Liver (tissue), 9 donors: ENCODE data around the gene FUT7. TPM values are rescaled to one million over a fixed set of nuclear protein-coding genes. Genes with fewer than 3 reads are reported as not detected.

Source experiments
- DNase-seq: peaks from one replicate; pipeline ENCODE4 v3.0.0-alpha.2; 2017; ENCODE audit warnings: low spot score
- H3K27ac ChIP-seq, 2 donors: one replicate each; pipeline ENCODE4 v1.7.0; 2013; ENCODE audit warnings: inconsistent platforms in 2 of 2, low read length in 2 of 2, control low read depth in 1 of 2, low read depth in 1 of 2, mild to moderate bottlenecking in 1 of 2
- H3K27me3 ChIP-seq, 4 donors: one replicate each; pipeline versions ENCODE4 v1.6.1 to v1.7.0; 2013; ENCODE audit warnings: low read length in 3 of 4, inconsistent platforms in 1 of 4, mild to moderate bottlenecking in 1 of 4, moderate library complexity in 1 of 4; ENCODE audit not compliant: control insufficient read depth in 4 of 4, insufficient read depth in 4 of 4
- H3K36me3 ChIP-seq, 4 donors: one replicate each; pipeline versions ENCODE4 v1.6.1 to v1.7.0; 2013; ENCODE audit warnings: low read length in 3 of 4, mild to moderate bottlenecking in 3 of 4, low read depth in 1 of 4, moderate library complexity in 1 of 4; ENCODE audit not compliant: control insufficient read depth in 4 of 4, insufficient read depth in 3 of 4
- H3K4me1 ChIP-seq, 4 donors: one replicate each; pipeline versions ENCODE4 v1.6.1 to v1.7.0; 2013; ENCODE audit warnings: low read length in 3 of 4, mild to moderate bottlenecking in 3 of 4, moderate library complexity in 1 of 4; ENCODE audit not compliant: control insufficient read depth in 4 of 4, insufficient read depth in 4 of 4
- H3K4me3 ChIP-seq, 3 donors: one replicate each; pipeline versions ENCODE4 v1.6.1 to v1.7.0; 2013; ENCODE audit warnings: low read length in 3 of 3, control low read depth in 1 of 3, low read depth in 1 of 3, mild to moderate bottlenecking in 1 of 3
- H3K9ac ChIP-seq, 2 donors: one replicate each; pipeline ENCODE4 v1.7.0; 2013; ENCODE audit warnings: low read length in 2 of 2, mild to moderate bottlenecking in 2 of 2, moderate library complexity in 2 of 2, control low read depth in 1 of 2, low read depth in 1 of 2
- H3K9me3 ChIP-seq, 4 donors: one replicate each; pipeline versions ENCODE4 v1.6.1 to v1.7.0; 2013; ENCODE audit warnings: low read length in 3 of 4; ENCODE audit not compliant: control insufficient read depth in 4 of 4
- EGR1 ChIP-seq, 2 donors: IDR thresholded peaks; 2 replicates each; pipeline ENCODE4 v1.6.1; 2016 to 2018; ENCODE audit warnings: antibody characterized with exemption in 2 of 2, low read depth in 2 of 2
- FOXA1 ChIP-seq: IDR thresholded peaks from 2 replicates; pipeline ENCODE4 v1.6.1; 2016; ENCODE audit warnings: antibody characterized with exemption
- HNF4A ChIP-seq, 2 donors: conservative IDR thresholded peaks; 2 replicates each; pipeline ENCODE4 v1.6.1; 2016; ENCODE audit warnings: antibody characterized with exemption in 2 of 2, mild to moderate bottlenecking in 2 of 2
- HNF4G ChIP-seq: IDR thresholded peaks from 2 replicates; pipeline ENCODE4 v1.6.1; 2016; ENCODE audit warnings: antibody characterized with exemption
- JUND ChIP-seq, 2 donors: IDR thresholded peaks; 2 replicates each; pipeline ENCODE4 v1.6.1; 2016; ENCODE audit warnings: antibody characterized with exemption in 2 of 2
- RAD21 ChIP-seq, 2 donors: IDR thresholded peaks; 2 replicates each; pipeline ENCODE4 v1.6.1; 2016; ENCODE audit warnings: antibody characterized with exemption in 2 of 2, mild to moderate bottlenecking in 2 of 2
- TAF1 ChIP-seq: conservative IDR thresholded peaks from 2 replicates; pipeline ENCODE4 v1.6.1; 2016; ENCODE audit warnings: antibody characterized with exemption, mild to moderate bottlenecking
- WGBS: extraction: QIAGEN DNeasy Blood & Tissue Kit; methylation state at CpG from one replicate; pipeline ENCODE4 v1.1.7; 2013; 5-methylcytosine and 5-hydroxymethylcytosine counted together
- polyA plus RNA-seq, 2 donors: library from polyadenylated mRNA; stranded (reverse) in 1 of 2; unstranded in 1 of 2; fragments of 200-250 nt in 1 of 2; fragments of >200 nt in 1 of 2; fragmentation: Nextera tagmentation in 1 of 2; extraction: Ambion mirVana in 1 of 2; gene quantifications; one replicate each; pipeline versions ENCODE4 v1.2.1 to v1.2.3, GENCODE V29; 2013 to 2015
- total RNA-seq, 2 donors: library from RNA; depleted of rRNA; stranded (reverse); fragments of >200 nt; gene quantifications; one replicate each; pipeline ENCODE4 v1.2.3, GENCODE V29; 2014
- TF ChIP-seq, protein P1 (sequence below): IDR thresholded peaks from 2 replicates; pipeline ENCODE4 v1.6.1; 2016; ENCODE audit warnings: antibody characterized with exemption, mild to moderate bottlenecking
- TF ChIP-seq, protein P2 (sequence below): fragments of 150-350 bp; IDR thresholded peaks from 2 replicates; pipeline ENCODE4 v1.5.1; 2017; ENCODE audit warnings: improper control_type of control experiment, low read depth, low read length; ENCODE audit not compliant: missing input control
- TF ChIP-seq, protein P3 (sequence below): IDR thresholded peaks from 2 replicates; pipeline ENCODE4 v1.6.1; 2016; ENCODE audit warnings: antibody characterized with exemption
- donor health status: healthy.
- donor health status: healthy.
- donor health status: healthy.
- donor health status: healthy.
- donor health status: healthy.

FUT7 gene
- total and polyA plus RNA-seq, 4 donors = 0.14 to 0.67 (median 0.37) TPM; not detected in 1

DNA sequence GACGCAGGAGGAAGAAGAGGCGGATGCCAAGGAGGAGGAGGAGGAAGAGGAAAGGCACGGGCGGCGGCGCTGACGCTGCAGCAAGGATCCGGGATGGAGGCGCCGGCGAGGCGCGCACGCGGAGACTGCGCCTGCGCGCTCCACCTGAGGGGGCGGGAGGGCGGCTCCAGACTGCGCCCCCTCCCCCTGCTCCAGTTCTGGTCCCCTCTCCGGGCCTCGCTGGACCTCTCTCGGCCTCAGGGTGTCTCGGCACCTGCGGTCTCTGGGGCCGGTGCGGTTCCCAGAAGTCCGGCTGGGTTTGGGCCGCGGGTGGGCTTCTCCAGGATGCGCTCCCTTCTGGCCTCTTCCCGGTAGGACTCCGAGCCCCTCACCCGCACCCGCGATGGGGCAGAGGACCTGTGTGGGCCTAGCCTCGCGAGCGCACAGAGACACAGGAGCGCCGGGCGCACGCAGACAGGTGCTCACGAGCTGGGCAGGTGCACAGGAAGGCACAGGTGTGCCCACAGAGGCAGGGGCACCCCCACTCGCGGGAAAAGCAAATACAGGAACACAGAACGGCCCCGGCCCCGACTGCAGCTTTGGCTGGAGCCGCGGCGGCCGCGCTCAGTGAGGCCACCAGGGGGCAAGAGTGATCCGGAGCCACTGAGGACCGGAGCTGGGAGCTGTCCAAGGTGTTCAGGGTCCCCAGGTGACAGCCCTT is 14.3 kb upstream of the FUT7 start, which contains the start of gene NPDC1:
NPDC1 (minus strand) TSS at position 90 of the 700 bp plus-strand sequence. CDS start 188 bp downstream, outside the sequence.
- 2% methylated on average over 57 of the region's 57 CpGs for WGBS
- Histone ChIP-seq H3K27ac (peak within 1 kb of the TSS; percentile 4 to 27), H3K4me3 (peak within 1 kb of the TSS in 1 of 3 donors; percentile 54), H3K4me1 (peaks cover 0 to 36% (median 4%) of the 10 kb centered on the region in 4 donors), H3K27me3 (peaks cover 6 to 17% (median 8%) of the 10 kb centered on the region in 4 donors), H3K9ac (no peak within 1 kb of the TSS), H3K9me3 (no peaks in the 10 kb centered on the region), H3K36me3 (no peaks in the 10 kb centered on the region)
- no peak for TF ChIP-seq FOXA1
- TF ChIP-seq, protein P1, sequence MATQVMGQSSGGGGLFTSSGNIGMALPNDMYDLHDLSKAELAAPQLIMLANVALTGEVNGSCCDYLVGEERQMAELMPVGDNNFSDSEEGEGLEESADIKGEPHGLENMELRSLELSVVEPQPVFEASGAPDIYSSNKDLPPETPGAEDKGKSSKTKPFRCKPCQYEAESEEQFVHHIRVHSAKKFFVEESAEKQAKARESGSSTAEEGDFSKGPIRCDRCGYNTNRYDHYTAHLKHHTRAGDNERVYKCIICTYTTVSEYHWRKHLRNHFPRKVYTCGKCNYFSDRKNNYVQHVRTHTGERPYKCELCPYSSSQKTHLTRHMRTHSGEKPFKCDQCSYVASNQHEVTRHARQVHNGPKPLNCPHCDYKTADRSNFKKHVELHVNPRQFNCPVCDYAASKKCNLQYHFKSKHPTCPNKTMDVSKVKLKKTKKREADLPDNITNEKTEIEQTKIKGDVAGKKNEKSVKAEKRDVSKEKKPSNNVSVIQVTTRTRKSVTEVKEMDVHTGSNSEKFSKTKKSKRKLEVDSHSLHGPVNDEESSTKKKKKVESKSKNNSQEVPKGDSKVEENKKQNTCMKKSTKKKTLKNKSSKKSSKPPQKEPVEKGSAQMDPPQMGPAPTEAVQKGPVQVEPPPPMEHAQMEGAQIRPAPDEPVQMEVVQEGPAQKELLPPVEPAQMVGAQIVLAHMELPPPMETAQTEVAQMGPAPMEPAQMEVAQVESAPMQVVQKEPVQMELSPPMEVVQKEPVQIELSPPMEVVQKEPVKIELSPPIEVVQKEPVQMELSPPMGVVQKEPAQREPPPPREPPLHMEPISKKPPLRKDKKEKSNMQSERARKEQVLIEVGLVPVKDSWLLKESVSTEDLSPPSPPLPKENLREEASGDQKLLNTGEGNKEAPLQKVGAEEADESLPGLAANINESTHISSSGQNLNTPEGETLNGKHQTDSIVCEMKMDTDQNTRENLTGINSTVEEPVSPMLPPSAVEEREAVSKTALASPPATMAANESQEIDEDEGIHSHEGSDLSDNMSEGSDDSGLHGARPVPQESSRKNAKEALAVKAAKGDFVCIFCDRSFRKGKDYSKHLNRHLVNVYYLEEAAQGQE = peak; percentile 96
- TF ChIP-seq RAD21 (IDR thresholded peaks at IDR 0.05) = peak; percentile 79 to 85
- TF ChIP-seq, protein P2, sequence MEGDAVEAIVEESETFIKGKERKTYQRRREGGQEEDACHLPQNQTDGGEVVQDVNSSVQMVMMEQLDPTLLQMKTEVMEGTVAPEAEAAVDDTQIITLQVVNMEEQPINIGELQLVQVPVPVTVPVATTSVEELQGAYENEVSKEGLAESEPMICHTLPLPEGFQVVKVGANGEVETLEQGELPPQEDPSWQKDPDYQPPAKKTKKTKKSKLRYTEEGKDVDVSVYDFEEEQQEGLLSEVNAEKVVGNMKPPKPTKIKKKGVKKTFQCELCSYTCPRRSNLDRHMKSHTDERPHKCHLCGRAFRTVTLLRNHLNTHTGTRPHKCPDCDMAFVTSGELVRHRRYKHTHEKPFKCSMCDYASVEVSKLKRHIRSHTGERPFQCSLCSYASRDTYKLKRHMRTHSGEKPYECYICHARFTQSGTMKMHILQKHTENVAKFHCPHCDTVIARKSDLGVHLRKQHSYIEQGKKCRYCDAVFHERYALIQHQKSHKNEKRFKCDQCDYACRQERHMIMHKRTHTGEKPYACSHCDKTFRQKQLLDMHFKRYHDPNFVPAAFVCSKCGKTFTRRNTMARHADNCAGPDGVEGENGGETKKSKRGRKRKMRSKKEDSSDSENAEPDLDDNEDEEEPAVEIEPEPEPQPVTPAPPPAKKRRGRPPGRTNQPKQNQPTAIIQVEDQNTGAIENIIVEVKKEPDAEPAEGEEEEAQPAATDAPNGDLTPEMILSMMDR = peak; percentile 75
- DNase-seq = peak; percentile 80

DNA sequence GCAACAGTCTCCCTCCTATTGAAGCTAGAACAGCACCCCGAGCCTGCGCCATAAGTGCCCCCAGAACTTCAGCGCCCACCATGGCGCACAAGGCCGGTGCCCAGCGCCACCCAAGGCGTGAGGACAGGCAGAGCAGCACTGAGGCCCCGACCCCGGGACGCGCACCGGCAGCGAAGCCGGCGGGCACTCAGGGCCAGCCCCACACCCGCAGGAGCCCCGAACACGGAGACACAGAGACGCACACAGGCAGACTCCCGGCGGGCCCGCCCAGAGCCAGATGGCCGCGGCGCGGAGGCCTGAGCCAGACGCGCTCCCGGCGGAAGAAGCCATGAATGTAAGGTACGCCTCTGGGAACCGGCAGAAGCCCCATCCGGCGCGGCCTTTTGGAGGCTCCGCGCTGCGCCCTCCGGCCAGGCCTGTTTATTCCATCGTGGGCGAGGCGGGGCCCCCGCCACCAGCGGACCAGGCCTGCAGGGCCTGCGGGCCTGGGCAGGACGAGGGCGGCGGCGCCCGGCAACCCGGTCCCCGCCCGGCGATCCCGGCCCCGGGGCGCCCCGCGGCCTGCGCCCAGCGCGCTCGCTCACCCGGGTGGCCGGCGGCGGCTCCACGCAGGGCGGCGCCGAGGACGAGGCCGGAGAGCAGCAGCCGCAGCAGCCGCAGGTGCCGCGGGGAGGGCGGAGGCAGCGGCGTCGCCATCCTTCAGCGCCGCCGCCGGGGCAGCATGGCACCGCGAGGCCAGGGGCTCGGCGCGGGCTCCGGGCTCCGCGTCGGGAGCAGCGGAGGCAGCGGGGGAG is 13.6 kb upstream of the FUT7 start:
- no peak for TF ChIP-seq JUND (IDR thresholded peaks at IDR 0.05)
- TF ChIP-seq EGR1 (IDR thresholded peaks at IDR 0.05; ENCODE audit: low read depth in 2 of 2) = no peak
- TF ChIP-seq, protein P3, sequence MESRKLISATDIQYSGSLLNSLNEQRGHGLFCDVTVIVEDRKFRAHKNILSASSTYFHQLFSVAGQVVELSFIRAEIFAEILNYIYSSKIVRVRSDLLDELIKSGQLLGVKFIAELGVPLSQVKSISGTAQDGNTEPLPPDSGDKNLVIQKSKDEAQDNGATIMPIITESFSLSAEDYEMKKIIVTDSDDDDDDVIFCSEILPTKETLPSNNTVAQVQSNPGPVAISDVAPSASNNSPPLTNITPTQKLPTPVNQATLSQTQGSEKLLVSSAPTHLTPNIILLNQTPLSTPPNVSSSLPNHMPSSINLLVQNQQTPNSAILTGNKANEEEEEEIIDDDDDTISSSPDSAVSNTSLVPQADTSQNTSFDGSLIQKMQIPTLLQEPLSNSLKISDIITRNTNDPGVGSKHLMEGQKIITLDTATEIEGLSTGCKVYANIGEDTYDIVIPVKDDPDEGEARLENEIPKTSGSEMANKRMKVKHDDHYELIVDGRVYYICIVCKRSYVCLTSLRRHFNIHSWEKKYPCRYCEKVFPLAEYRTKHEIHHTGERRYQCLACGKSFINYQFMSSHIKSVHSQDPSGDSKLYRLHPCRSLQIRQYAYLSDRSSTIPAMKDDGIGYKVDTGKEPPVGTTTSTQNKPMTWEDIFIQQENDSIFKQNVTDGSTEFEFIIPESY = no peak
- no peak for TF ChIP-seq HNF4G
- no peak for TF ChIP-seq TAF1
- no peak for TF ChIP-seq HNF4A (conservative IDR thresholded peaks at IDR 0.05)
- Histone ChIP-seq H3K9me3 (no peaks in the 10 kb centered on the region), H3K36me3 (no peaks in the 10 kb centered on the region), H3K27me3 (peaks cover 6 to 22% (median 8%) of the 10 kb centered on the region in 4 donors), H3K9ac (no peak overlapping the region), H3K27ac (peak overlapping the region; percentile 4 to 27), H3K4me1 (peaks cover 0 to 36% (median 4%) of the 10 kb centered on the region in 4 donors), H3K4me3 (peak overlapping the region in 1 of 3 donors; percentile 54)
- DNase-seq = no peak
- 4% methylated on average over 96 of the region's 96 CpGs for WGBS
